NCI-H187 treated with DMSO at 0.1 percent for 48 hours (cell line): ENCODE data around the gene GNRH2.
"Not testable (repeated sequence)": the region's sequence is repeated elsewhere in the genome, so short reads cannot be mapped to it uniquely, and the experiment has no call there.

Experiments used
- DNase-seq: peaks from one replicate; lab custom pipeline; 2025; lab: John Stamatoyannopoulos, UW

Gene GNRH2

GRCh38 chr20:3043322-3043721 is at the start of gene GNRH2:
Gene GNRH2 (plus strand): TSS chr20:3043622. CDS start chr20:3044415, 793 bp downstream.
- no peak for DNase-seq

GRCh38 chr20:2995796-2996195 is 47.6 kb upstream of the GNRH2 start:
- DNase-seq = no peak

- DNase-seq = no peak
These were observed 44.7 kb upstream of the GNRH2 start for GRCh38 chr20:2998728-2999127.

- DNase-seq = peak; percentile 13
These were observed 42.4 kb upstream of the GNRH2 start for GRCh38 chr20:3000852-3001523.

GRCh38 chr20:3003416-3003815 is 40.0 kb upstream of the GNRH2 start:
- no peak for DNase-seq

- DNase-seq = no peak
These were observed 32.3 kb upstream of the GNRH2 start for GRCh38 chr20:3010985-3011723.

- no peak for DNase-seq
These were observed 31.7 kb upstream of the GNRH2 start for GRCh38 chr20:3011752-3012151.

- DNase-seq = no peak
These were observed 29.7 kb upstream of the GNRH2 start for GRCh38 chr20:3013771-3014170.

- no peak for DNase-seq
These were observed 29.2 kb upstream of the GNRH2 start for GRCh38 chr20:3014179-3014578.

GRCh38 chr20:3014662-3015061 is 28.8 kb upstream of the GNRH2 start:
- no peak for DNase-seq

GRCh38 chr20:3015302-3015701 is 28.1 kb upstream of the GNRH2 start:
- DNase-seq = not testable (repeated sequence)

GRCh38 chr20:3021327-3021726 is 22.1 kb upstream of the GNRH2 start:
- no peak for DNase-seq

GRCh38 chr20:3021777-3022176 is 21.6 kb upstream of the GNRH2 start:
- DNase-seq = no peak

GRCh38 chr20:3022559-3023490 is 20.6 kb upstream of the GNRH2 start:
- not testable (repeated sequence) for DNase-seq

GRCh38 chr20:3027987-3028386 is 15.4 kb upstream of the GNRH2 start:
- no peak for DNase-seq

- no peak for DNase-seq
These were observed 11.8 kb upstream of the GNRH2 start for GRCh38 chr20:3031524-3032147.

GRCh38 chr20:3032624-3033023 is 10.8 kb upstream of the GNRH2 start:
- DNase-seq = no peak

GRCh38 chr20:3037654-3038053 is 5.8 kb upstream of the GNRH2 start:
- DNase-seq = no peak

- no peak for DNase-seq
These were observed 5.0 kb upstream of the GNRH2 start for GRCh38 chr20:3038454-3038853.

- DNase-seq = no peak
These were observed 4.0 kb upstream of the GNRH2 start for GRCh38 chr20:3039426-3039825.

GRCh38 chr20:3040086-3040485 is 3.3 kb upstream of the GNRH2 start:
- DNase-seq = no peak

GRCh38 chr20:3041854-3042409 is 1.5 kb upstream of the GNRH2 start:
- DNase-seq = no peak
